Ishikawa (cell line): ENCODE data around the gene CDHR5.

Source experiments
- CEBPB ChIP-seq: IDR thresholded peaks from 2 replicates; pipeline ENCODE4 v1.6.1; 2012
- CREB1 ChIP-seq: IDR thresholded peaks from 2 replicates; pipeline ENCODE4 v1.6.1; 2012; ENCODE audit warnings: low read depth
- EGR1 ChIP-seq: IDR thresholded peaks from 2 replicates; pipeline ENCODE4 v1.6.1; 2012
- EP300 ChIP-seq: IDR thresholded peaks from 2 replicates; pipeline ENCODE4 v1.6.1; 2012; ENCODE audit warnings: borderline replicate concordance
- FOXM1 ChIP-seq: IDR thresholded peaks from 2 replicates; pipeline ENCODE4 v1.6.1; 2012; ENCODE audit warnings: low read depth, borderline replicate concordance
- NFIC ChIP-seq: IDR thresholded peaks from 2 replicates; pipeline ENCODE4 v1.6.1; 2012
- RAD21 ChIP-seq: IDR thresholded peaks from 2 replicates; pipeline ENCODE4 v1.6.1; 2012; ENCODE audit warnings: low read depth
- TAF1 ChIP-seq: IDR thresholded peaks from 2 replicates; pipeline ENCODE4 v1.6.1; 2012; ENCODE audit warnings: low read depth, mild to moderate bottlenecking
- TCF12 ChIP-seq: IDR thresholded peaks from 2 replicates; pipeline ENCODE4 v1.6.1; 2012; ENCODE audit warnings: low read depth
- TEAD4 ChIP-seq: IDR thresholded peaks from 2 replicates; pipeline ENCODE4 v1.6.1; 2012
- USF1 ChIP-seq: IDR thresholded peaks from 2 replicates; pipeline ENCODE4 v1.6.1; 2012
- YY1 ChIP-seq: IDR thresholded peaks from 2 replicates; pipeline ENCODE4 v1.6.1; 2012; ENCODE audit warnings: low read depth
- ZBTB7A ChIP-seq: IDR thresholded peaks from 2 replicates; pipeline ENCODE4 v1.6.1; 2012; ENCODE audit warnings: low read depth
- TF ChIP-seq, protein P1 (sequence below): IDR thresholded peaks from 2 replicates; pipeline ENCODE4 v1.6.1; 2012
- TF ChIP-seq, protein P2 (sequence below): IDR thresholded peaks from 2 replicates; pipeline ENCODE4 v1.6.1; 2012; ENCODE audit warnings: low read depth, mild to moderate bottlenecking

The CDHR5 gene, protein sequence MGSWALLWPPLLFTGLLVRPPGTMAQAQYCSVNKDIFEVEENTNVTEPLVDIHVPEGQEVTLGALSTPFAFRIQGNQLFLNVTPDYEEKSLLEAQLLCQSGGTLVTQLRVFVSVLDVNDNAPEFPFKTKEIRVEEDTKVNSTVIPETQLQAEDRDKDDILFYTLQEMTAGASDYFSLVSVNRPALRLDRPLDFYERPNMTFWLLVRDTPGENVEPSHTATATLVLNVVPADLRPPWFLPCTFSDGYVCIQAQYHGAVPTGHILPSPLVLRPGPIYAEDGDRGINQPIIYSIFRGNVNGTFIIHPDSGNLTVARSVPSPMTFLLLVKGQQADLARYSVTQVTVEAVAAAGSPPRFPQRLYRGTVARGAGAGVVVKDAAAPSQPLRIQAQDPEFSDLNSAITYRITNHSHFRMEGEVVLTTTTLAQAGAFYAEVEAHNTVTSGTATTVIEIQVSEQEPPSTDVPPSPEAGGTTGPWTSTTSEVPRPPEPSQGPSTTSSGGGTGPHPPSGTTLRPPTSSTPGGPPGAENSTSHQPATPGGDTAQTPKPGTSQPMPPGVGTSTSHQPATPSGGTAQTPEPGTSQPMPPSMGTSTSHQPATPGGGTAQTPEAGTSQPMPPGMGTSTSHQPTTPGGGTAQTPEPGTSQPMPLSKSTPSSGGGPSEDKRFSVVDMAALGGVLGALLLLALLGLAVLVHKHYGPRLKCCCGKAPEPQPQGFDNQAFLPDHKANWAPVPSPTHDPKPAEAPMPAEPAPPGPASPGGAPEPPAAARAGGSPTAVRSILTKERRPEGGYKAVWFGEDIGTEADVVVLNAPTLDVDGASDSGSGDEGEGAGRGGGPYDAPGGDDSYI

DNA sequence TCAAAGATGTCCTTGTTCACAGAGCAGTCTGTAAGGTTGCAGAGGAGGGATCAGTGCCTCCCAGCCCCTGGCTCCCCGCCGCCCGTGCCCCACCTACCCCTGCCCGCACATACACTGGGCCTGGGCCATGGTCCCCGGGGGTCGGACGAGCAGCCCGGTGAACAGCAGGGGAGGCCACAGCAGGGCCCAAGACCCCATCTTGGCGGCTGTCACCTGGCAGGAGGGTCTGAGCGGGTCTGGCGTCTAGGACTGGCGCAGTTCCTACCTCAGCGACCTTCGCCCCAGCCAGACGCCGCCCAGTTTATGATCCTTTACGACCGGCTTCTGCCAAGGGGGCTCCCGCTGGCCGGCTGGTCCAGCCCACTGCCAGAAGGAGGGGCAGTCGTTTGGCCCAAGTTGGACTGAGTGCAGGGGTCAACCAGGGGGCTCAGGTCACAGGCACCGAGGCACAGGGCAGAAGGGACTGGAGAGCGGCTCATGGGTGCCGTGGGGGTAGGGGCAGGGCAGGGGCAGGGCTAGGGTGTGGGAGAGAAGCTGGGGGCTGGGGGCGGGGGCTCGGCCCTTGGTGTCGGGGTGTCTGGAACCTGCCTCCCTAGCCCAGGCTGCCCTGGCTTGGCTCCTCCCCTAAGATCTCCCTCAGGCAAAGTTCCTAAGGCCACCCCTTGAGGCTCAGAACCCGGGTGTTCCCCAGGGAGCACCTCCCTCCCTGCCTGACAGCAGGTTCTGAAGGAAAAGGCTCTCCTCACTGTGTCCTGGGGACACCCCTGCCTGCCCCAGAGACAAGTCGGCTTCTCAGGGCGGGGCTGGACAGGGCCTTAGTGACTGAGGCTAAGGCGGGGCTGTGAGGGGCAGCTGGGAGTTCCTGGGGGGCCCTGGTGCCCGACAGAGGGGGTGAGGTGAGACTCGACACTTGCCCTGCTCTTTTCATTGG is at the start of gene CDHR5:
Gene CDHR5 (minus strand): TSS at position 251 of the 931 bp plus-strand sequence. CDS start 53 bp downstream, at position 198.
- TF ChIP-seq ZBTB7A (0 out of 2 replicates have a peak, but pooled peaks have one; percentile 20), TAF1 (no peak), FOXM1 (no peak), TEAD4 (no peak), USF1 (no peak), EGR1 (no peak), CREB1 (no peak)
- TF ChIP-seq, protein P1, sequence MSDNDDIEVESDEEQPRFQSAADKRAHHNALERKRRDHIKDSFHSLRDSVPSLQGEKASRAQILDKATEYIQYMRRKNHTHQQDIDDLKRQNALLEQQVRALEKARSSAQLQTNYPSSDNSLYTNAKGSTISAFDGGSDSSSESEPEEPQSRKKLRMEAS = no peak

- no peak for TF ChIP-seq CREB1
- no peak for TF ChIP-seq YY1
- no peak for TF ChIP-seq FOXM1
- TF ChIP-seq NFIC = no peak
- no peak for TF ChIP-seq TAF1
- no peak for TF ChIP-seq EP300
- TF ChIP-seq, protein P1 = no peak
- TF ChIP-seq TCF12 = no peak
- no peak for TF ChIP-seq USF1
- no peak for TF ChIP-seq TEAD4
- TF ChIP-seq, protein P2, sequence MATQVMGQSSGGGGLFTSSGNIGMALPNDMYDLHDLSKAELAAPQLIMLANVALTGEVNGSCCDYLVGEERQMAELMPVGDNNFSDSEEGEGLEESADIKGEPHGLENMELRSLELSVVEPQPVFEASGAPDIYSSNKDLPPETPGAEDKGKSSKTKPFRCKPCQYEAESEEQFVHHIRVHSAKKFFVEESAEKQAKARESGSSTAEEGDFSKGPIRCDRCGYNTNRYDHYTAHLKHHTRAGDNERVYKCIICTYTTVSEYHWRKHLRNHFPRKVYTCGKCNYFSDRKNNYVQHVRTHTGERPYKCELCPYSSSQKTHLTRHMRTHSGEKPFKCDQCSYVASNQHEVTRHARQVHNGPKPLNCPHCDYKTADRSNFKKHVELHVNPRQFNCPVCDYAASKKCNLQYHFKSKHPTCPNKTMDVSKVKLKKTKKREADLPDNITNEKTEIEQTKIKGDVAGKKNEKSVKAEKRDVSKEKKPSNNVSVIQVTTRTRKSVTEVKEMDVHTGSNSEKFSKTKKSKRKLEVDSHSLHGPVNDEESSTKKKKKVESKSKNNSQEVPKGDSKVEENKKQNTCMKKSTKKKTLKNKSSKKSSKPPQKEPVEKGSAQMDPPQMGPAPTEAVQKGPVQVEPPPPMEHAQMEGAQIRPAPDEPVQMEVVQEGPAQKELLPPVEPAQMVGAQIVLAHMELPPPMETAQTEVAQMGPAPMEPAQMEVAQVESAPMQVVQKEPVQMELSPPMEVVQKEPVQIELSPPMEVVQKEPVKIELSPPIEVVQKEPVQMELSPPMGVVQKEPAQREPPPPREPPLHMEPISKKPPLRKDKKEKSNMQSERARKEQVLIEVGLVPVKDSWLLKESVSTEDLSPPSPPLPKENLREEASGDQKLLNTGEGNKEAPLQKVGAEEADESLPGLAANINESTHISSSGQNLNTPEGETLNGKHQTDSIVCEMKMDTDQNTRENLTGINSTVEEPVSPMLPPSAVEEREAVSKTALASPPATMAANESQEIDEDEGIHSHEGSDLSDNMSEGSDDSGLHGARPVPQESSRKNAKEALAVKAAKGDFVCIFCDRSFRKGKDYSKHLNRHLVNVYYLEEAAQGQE = no peak
- no peak for TF ChIP-seq ZBTB7A
- TF ChIP-seq EGR1 = no peak
- TF ChIP-seq RAD21 = no peak
- no peak for TF ChIP-seq CEBPB
Observed at GRCh38 chr11:674406-674805, 49.7 kb upstream of the CDHR5 start.

DNA sequence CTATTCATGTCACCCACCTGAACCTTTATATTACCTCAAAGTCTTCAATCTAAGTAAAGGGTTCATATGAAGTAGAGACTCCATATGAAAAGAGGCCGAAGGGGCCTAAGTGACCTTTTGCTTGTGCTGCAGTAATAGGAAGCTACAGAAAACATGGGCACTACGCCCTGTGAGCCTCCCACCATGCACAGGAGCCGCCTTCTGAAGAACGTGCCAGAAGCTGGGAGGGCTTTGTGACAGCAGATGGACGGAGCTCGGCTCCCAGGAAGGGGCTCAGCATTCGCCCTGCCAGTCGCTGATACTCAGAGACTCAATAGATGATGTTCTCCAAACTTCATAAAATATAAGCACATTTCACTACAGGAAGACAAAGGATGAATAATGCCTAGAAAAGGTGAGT is 49.1 kb upstream of the CDHR5 start:
- TF ChIP-seq TCF12 = no peak
- no peak for TF ChIP-seq NFIC
- TF ChIP-seq, protein P1 = no peak
- TF ChIP-seq YY1 = no peak
- TF ChIP-seq, protein P2 = no peak
- no peak for TF ChIP-seq TEAD4
- TF ChIP-seq EGR1 = no peak
- no peak for TF ChIP-seq USF1
- no peak for TF ChIP-seq EP300
- TF ChIP-seq CEBPB = no peak

DNA sequence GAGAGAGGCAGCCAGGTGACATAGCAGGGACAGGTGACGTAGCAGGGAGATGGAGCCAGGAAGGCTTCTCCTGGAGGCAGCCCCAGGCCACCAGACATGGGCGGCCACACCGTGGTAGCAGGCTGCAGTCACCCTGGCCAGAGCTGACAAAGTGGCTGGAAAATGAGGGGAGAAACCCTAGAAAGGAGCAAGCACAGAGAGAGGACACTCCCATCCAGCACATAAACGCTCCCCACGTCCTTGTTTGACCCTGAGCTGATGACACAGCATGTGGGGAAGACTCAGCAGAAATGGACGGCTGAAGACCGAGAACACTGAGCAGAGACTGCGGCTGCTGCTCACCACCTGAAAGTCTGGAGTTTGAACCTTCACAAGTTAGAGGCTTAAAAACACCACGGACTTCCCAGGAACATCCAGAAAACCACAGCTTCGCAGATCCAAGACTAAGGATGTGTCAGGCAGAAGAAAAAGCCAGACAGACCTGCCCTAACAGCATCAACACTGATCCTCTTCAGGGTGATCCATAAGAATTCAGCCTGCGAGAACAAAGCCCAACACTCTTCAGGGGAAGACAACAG is 41.0 kb upstream of the CDHR5 start:
- TF ChIP-seq, protein P1 = no peak
- TF ChIP-seq TCF12 = no peak
- TF ChIP-seq USF1 = no peak
- TF ChIP-seq FOXM1 = no peak
- no peak for TF ChIP-seq RAD21
- no peak for TF ChIP-seq EGR1
- TF ChIP-seq YY1 = no peak
- TF ChIP-seq CEBPB = no peak
- TF ChIP-seq, protein P2 = no peak
- TF ChIP-seq NFIC = no peak
- TF ChIP-seq TEAD4 = no peak
